HEK293 (cell line): ENCODE data around the gene RAB3B.

ENCODE experiments used
- OSR2 ChIP-seq: fragments of 450-650 bp; formaldehyde crosslinking; IDR thresholded peaks from 2 replicates; pipeline ENCODE4 v1.5.1; 2016; ENCODE audit warnings: missing biosample characterization, missing genetic modification characterization
- ZBTB1 ChIP-seq: fragments of 450-650 bp; formaldehyde crosslinking; IDR thresholded peaks from 2 replicates; pipeline ENCODE4 v1.5.1; 2016; ENCODE audit warnings: missing biosample characterization, missing genetic modification characterization
- ZNF274 ChIP-seq, 2 experiments: fragments of 200-500 bp in 1 of 2; fragments of 450-650 bp in 1 of 2; sonication (Bioruptor generic) in 1 of 2; formaldehyde crosslinking in 1 of 2; IDR thresholded peaks; 2 replicates each; pipeline versions ENCODE4 v1.5.1 to v1.6.1; 2014 to 2016; ENCODE audit warnings: borderline replicate concordance in 1 of 2, inconsistent platforms in 1 of 2, low read length in 1 of 2, missing biosample characterization in 1 of 2, missing genetic modification characterization in 1 of 2
- ZNF37A ChIP-seq: fragments of 450-650 bp; IDR thresholded peaks from 2 replicates; pipeline ENCODE4 v1.5.1; 2018; ENCODE audit warnings: missing biosample characterization, missing genetic modification characterization
- ZNF596 ChIP-seq: fragments of 450-650 bp; IDR thresholded peaks from 2 replicates; pipeline ENCODE4 v1.5.0; 2018; ENCODE audit warnings: missing biosample characterization, mild to moderate bottlenecking, missing genetic modification characterization, moderate library complexity
- TF ChIP-seq, protein P1 (sequence below): fragments of 450-650 bp; formaldehyde crosslinking; IDR thresholded peaks from 2 replicates; pipeline ENCODE4 v1.5.1; 2016; ENCODE audit warnings: missing biosample characterization, missing genetic modification characterization, borderline replicate concordance
- TF ChIP-seq, protein P2 (sequence below): fragments of 450-650 bp; formaldehyde crosslinking; IDR thresholded peaks from 2 replicates; pipeline ENCODE4 v1.5.1; 2016; ENCODE audit warnings: missing biosample characterization, missing genetic modification characterization, low read depth
- TF ChIP-seq, protein P3 (sequence below): fragments of 450-650 bp; formaldehyde crosslinking; IDR thresholded peaks from 2 replicates; pipeline ENCODE4 v1.5.1; 2016; ENCODE audit warnings: missing biosample characterization, missing genetic modification characterization, borderline replicate concordance
- TF ChIP-seq, protein P4 (sequence below): fragments of 450-650 bp; formaldehyde crosslinking; IDR thresholded peaks from 2 replicates; pipeline ENCODE4 v1.5.1; 2016; ENCODE audit warnings: missing biosample characterization, missing genetic modification characterization
- TF ChIP-seq, protein P5 (sequence below): fragments of 450-650 bp; formaldehyde crosslinking; IDR thresholded peaks from 2 replicates; pipeline ENCODE4 v1.5.1; 2016; ENCODE audit warnings: missing biosample characterization, missing genetic modification characterization

DNA sequence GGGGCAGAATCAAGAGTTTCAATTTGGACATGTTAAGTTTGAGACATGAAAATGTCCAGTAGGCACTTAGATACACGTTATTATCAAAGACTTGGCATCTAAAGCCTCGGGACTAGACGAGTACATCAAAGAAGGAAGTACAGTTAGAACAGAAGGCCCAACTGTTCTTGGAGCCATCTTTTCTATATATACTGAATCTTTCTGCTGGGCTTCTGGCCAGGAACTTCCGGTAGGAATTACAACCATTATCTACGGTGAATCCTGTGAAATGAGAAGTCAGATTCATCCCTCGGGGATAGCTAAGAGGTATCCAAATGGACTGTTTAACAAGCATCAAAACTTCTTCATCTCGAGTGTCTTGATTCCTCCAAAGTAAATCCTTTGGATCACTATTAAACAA is 77.6 kb downstream of the RAB3B start:
- TF ChIP-seq, protein P1, sequence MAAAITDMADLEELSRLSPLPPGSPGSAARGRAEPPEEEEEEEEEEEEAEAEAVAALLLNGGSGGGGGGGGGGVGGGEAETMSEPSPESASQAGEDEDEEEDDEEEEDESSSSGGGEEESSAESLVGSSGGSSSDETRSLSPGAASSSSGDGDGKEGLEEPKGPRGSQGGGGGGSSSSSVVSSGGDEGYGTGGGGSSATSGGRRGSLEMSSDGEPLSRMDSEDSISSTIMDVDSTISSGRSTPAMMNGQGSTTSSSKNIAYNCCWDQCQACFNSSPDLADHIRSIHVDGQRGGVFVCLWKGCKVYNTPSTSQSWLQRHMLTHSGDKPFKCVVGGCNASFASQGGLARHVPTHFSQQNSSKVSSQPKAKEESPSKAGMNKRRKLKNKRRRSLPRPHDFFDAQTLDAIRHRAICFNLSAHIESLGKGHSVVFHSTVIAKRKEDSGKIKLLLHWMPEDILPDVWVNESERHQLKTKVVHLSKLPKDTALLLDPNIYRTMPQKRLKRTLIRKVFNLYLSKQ (tag by site-specific recombination): no peak
- TF ChIP-seq ZNF596: no peak
- TF ChIP-seq ZNF37A (tag by site-specific recombination): no peak
- TF ChIP-seq, protein P2, sequence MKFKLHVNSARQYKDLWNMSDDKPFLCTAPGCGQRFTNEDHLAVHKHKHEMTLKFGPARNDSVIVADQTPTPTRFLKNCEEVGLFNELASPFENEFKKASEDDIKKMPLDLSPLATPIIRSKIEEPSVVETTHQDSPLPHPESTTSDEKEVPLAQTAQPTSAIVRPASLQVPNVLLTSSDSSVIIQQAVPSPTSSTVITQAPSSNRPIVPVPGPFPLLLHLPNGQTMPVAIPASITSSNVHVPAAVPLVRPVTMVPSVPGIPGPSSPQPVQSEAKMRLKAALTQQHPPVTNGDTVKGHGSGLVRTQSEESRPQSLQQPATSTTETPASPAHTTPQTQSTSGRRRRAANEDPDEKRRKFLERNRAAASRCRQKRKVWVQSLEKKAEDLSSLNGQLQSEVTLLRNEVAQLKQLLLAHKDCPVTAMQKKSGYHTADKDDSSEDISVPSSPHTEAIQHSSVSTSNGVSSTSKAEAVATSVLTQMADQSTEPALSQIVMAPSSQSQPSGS (tag by site-specific recombination): no peak
- TF ChIP-seq, protein P3, sequence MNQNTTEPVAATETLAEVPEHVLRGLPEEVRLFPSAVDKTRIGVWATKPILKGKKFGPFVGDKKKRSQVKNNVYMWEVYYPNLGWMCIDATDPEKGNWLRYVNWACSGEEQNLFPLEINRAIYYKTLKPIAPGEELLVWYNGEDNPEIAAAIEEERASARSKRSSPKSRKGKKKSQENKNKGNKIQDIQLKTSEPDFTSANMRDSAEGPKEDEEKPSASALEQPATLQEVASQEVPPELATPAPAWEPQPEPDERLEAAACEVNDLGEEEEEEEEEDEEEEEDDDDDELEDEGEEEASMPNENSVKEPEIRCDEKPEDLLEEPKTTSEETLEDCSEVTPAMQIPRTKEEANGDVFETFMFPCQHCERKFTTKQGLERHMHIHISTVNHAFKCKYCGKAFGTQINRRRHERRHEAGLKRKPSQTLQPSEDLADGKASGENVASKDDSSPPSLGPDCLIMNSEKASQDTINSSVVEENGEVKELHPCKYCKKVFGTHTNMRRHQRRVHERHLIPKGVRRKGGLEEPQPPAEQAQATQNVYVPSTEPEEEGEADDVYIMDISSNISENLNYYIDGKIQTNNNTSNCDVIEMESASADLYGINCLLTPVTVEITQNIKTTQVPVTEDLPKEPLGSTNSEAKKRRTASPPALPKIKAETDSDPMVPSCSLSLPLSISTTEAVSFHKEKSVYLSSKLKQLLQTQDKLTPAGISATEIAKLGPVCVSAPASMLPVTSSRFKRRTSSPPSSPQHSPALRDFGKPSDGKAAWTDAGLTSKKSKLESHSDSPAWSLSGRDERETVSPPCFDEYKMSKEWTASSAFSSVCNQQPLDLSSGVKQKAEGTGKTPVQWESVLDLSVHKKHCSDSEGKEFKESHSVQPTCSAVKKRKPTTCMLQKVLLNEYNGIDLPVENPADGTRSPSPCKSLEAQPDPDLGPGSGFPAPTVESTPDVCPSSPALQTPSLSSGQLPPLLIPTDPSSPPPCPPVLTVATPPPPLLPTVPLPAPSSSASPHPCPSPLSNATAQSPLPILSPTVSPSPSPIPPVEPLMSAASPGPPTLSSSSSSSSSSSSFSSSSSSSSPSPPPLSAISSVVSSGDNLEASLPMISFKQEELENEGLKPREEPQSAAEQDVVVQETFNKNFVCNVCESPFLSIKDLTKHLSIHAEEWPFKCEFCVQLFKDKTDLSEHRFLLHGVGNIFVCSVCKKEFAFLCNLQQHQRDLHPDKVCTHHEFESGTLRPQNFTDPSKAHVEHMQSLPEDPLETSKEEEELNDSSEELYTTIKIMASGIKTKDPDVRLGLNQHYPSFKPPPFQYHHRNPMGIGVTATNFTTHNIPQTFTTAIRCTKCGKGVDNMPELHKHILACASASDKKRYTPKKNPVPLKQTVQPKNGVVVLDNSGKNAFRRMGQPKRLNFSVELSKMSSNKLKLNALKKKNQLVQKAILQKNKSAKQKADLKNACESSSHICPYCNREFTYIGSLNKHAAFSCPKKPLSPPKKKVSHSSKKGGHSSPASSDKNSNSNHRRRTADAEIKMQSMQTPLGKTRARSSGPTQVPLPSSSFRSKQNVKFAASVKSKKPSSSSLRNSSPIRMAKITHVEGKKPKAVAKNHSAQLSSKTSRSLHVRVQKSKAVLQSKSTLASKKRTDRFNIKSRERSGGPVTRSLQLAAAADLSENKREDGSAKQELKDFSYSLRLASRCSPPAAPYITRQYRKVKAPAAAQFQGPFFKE (tag by site-specific recombination): no peak
- TF ChIP-seq, protein P4, sequence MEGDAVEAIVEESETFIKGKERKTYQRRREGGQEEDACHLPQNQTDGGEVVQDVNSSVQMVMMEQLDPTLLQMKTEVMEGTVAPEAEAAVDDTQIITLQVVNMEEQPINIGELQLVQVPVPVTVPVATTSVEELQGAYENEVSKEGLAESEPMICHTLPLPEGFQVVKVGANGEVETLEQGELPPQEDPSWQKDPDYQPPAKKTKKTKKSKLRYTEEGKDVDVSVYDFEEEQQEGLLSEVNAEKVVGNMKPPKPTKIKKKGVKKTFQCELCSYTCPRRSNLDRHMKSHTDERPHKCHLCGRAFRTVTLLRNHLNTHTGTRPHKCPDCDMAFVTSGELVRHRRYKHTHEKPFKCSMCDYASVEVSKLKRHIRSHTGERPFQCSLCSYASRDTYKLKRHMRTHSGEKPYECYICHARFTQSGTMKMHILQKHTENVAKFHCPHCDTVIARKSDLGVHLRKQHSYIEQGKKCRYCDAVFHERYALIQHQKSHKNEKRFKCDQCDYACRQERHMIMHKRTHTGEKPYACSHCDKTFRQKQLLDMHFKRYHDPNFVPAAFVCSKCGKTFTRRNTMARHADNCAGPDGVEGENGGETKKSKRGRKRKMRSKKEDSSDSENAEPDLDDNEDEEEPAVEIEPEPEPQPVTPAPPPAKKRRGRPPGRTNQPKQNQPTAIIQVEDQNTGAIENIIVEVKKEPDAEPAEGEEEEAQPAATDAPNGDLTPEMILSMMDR: no peak
- TF ChIP-seq ZNF274 (IDR thresholded peaks at IDR 0.05; ENCODE audit: low read length): no peak
- no peak for TF ChIP-seq ZNF274 (tag by site-specific recombination; IDR thresholded peaks at IDR 0.05; ENCODE audit: borderline replicate concordance)
- TF ChIP-seq, protein P5, sequence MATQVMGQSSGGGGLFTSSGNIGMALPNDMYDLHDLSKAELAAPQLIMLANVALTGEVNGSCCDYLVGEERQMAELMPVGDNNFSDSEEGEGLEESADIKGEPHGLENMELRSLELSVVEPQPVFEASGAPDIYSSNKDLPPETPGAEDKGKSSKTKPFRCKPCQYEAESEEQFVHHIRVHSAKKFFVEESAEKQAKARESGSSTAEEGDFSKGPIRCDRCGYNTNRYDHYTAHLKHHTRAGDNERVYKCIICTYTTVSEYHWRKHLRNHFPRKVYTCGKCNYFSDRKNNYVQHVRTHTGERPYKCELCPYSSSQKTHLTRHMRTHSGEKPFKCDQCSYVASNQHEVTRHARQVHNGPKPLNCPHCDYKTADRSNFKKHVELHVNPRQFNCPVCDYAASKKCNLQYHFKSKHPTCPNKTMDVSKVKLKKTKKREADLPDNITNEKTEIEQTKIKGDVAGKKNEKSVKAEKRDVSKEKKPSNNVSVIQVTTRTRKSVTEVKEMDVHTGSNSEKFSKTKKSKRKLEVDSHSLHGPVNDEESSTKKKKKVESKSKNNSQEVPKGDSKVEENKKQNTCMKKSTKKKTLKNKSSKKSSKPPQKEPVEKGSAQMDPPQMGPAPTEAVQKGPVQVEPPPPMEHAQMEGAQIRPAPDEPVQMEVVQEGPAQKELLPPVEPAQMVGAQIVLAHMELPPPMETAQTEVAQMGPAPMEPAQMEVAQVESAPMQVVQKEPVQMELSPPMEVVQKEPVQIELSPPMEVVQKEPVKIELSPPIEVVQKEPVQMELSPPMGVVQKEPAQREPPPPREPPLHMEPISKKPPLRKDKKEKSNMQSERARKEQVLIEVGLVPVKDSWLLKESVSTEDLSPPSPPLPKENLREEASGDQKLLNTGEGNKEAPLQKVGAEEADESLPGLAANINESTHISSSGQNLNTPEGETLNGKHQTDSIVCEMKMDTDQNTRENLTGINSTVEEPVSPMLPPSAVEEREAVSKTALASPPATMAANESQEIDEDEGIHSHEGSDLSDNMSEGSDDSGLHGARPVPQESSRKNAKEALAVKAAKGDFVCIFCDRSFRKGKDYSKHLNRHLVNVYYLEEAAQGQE (tag by site-specific recombination): no peak
- no peak for TF ChIP-seq ZBTB1 (tag by site-specific recombination)
- TF ChIP-seq OSR2 (tag by site-specific recombination): no peak
